Activated T-cell treated with anti-CD3 and anti-CD28 coated beads, Interleukin-2, amount 50 U/mL, for 48 hours (primary cell): ENCODE data around the gene GPR78.

Source experiments
- DNase-seq, 2 experiments: peaks; one replicate each; pipeline ENCODE4 v3.0.0-alpha.2; 2020

The GPR78 gene

GRCh38 chr4:8580321-8581093 lies at the start of gene GPR78:
Gene GPR78 (plus strand): TSS chr4:8580392. CDS start chr4:8580983, 591 bp downstream.
- peak; percentile 40 to 59 for DNase-seq

- DNase-seq = no peak
Observed at GRCh38 chr4:8532245-8532781, 47.9 kb upstream of the GPR78 start.

- DNase-seq = no peak
Observed at GRCh38 chr4:8533274-8533865, 46.8 kb upstream of the GPR78 start.

GRCh38 chr4:8534129-8534528 lies 46.1 kb upstream of the GPR78 start:
- no peak for DNase-seq

GRCh38 chr4:8534611-8535010 lies 45.6 kb upstream of the GPR78 start:
- DNase-seq = no peak

GRCh38 chr4:8536467-8536866 lies 43.7 kb upstream of the GPR78 start:
- no peak for DNase-seq

GRCh38 chr4:8537041-8537461 lies 43.1 kb upstream of the GPR78 start:
- DNase-seq = no peak

- DNase-seq = no peak
Observed at GRCh38 chr4:8538076-8538702, 42.0 kb upstream of the GPR78 start.

- no peak for DNase-seq
Observed at GRCh38 chr4:8538703-8539567, 41.3 kb upstream of the GPR78 start.

GRCh38 chr4:8539661-8540060 lies 40.5 kb upstream of the GPR78 start:
- DNase-seq = no peak

- DNase-seq = peak; percentile 20 to 30
Observed at GRCh38 chr4:8540072-8540471, 40.1 kb upstream of the GPR78 start.

GRCh38 chr4:8540586-8540985 lies 39.6 kb upstream of the GPR78 start:
- no peak for DNase-seq

GRCh38 chr4:8540991-8541390 lies 39.2 kb upstream of the GPR78 start:
- no peak for DNase-seq

GRCh38 chr4:8541981-8542715 lies 38.0 kb upstream of the GPR78 start:
- DNase-seq = no peak

GRCh38 chr4:8542776-8543525 lies 37.2 kb upstream of the GPR78 start:
- no peak for DNase-seq

GRCh38 chr4:8543623-8544022 lies 36.6 kb upstream of the GPR78 start:
- DNase-seq = no peak

- DNase-seq = no peak
Observed at GRCh38 chr4:8544282-8544681, 35.9 kb upstream of the GPR78 start.

GRCh38 chr4:8544741-8545438 lies 35.3 kb upstream of the GPR78 start:
- no peak for DNase-seq

- no peak for DNase-seq
Observed at GRCh38 chr4:8545439-8545765, 34.8 kb upstream of the GPR78 start.

- DNase-seq = no peak
Observed at GRCh38 chr4:8546766-8547107, 33.5 kb upstream of the GPR78 start.
